Psoas muscle (tissue), 8 donors: ENCODE results near the gene STAT2. TPM values are rescaled to one million over a fixed set of nuclear protein-coding genes. Genes with fewer than 3 reads are reported as not detected.

Source experiments
- ATAC-seq, 4 donors: fragments of 200-7000 bp; cut with Tn5 transposase; one replicate each; pipeline ENCODE4 v1.9.1; 2020; ENCODE audit warnings: moderate library complexity in 3 of 4, mild to moderate bottlenecking in 2 of 4
- DNase-seq, 2 donors: peaks; one replicate each; pipeline ENCODE4 v3.0.0-alpha.2; 2020
- H3K27ac ChIP-seq: fragments of 200-600 bp; one replicate; pipeline ENCODE4 v1.8.0; 2022
- H3K27me3 ChIP-seq, 3 donors: fragments of 200-600 bp in 1 of 3; one replicate each; pipeline versions ENCODE4 v1.6.1 to v1.8.0; 2013 to 2022; ENCODE audit warnings: low read length in 2 of 3, mild to moderate bottlenecking in 2 of 3, moderate library complexity in 1 of 3; ENCODE audit not compliant: insufficient read depth in 3 of 3
- H3K36me3 ChIP-seq, 2 donors: fragments of 200-600 bp in 1 of 2; one replicate each; pipeline versions ENCODE4 v1.6.1 to v1.8.0; 2013 to 2022; ENCODE audit warnings: low read depth in 1 of 2, mild to moderate bottlenecking in 1 of 2, moderate library complexity in 1 of 2; ENCODE audit not compliant: insufficient read depth in 1 of 2
- H3K4me1 ChIP-seq: fragments of 200-600 bp; one replicate; pipeline ENCODE4 v1.8.0; 2022
- H3K4me3 ChIP-seq: fragments of 200-600 bp; one replicate; pipeline ENCODE4 v1.8.0; 2022; ENCODE audit warnings: mild to moderate bottlenecking
- H3K9me3 ChIP-seq: fragments of 200-600 bp; one replicate; pipeline ENCODE4 v1.8.0; 2022
- CTCF ChIP-seq: fragments of 200-600 bp; IDR thresholded peaks from one replicate; pipeline ENCODE4 v1.8.0; 2022; ENCODE audit warnings: antibody characterized with exemption
- WGBS, 3 donors: extraction: QIAGEN DNeasy Blood & Tissue Kit; methylation state at CpG; one replicate each; pipeline versions ENCODE4 v1.1.6 to v1.1.7; 2013; 5-methylcytosine and 5-hydroxymethylcytosine counted together
- intact Hi-C, 2 donors: fragments of 100-400 bp; cut with DNase I; formaldehyde crosslinking; loops; one replicate each; pipeline versions ENCODE4 v1.11.0 to v1.14.2; 2022
- polyA plus RNA-seq, 3 donors: library from polyadenylated mRNA; stranded (reverse); fragments of 200-250 nt; gene quantifications; one replicate each; pipeline ENCODE4 v1.2.3, GENCODE V29; 2013
- total RNA-seq, 4 donors: library from RNA; stranded (reverse); fragmentation: NEBNext Ultra II Directional in 2 of 4; extraction: Animal tissue kit (Norgen Biotek cat#: 25700) in 2 of 4; gene quantifications; one replicate each; pipeline versions ENCODE4 v1.2.1 to v1.2.4, GENCODE V29; 2021 to 2023
- donor health status: healthy with polysubstance abuse.
- donor health status: DM: no; HTN: no; CAD: no; lungs with moderate emphysema.
- donor health status: Bipolar disorder and iron deficiency.
- donor health status: healthy.
- donor health status: DM: yes; HTN: yes; CAD: no.
- donor health status: DM: no; HTN: no; CAD: no.
- donor health status: DM: no; HTN: no; CAD: no.
- donor health status: DM: yes; HTN: yes; CAD: no.

STAT2 gene
- total and polyA plus RNA-seq, 7 donors: 15.0 to 34.6 (median 30.3) TPM

GRCh38 chr12:56375598-56376434 lies 15.9 kb upstream of the STAT2 start:
- DNase-seq: no peak
- Histone ChIP-seq H3K9me3 (no peaks in the 10 kb centered on the region), H3K4me1 (no peaks in the 10 kb centered on the region), H3K27ac (no peak overlapping the region), H3K4me3 (no peak overlapping the region), H3K36me3 (no peaks in the 10 kb centered on the region), H3K27me3 (no peaks in the 10 kb centered on the region)
- TF ChIP-seq CTCF: no peak
- no peak for ATAC-seq
- 64 to 68% (median 65%) methylated on average over 11 of the region's 11 CpGs for WGBS, 3 donors
- intact Hi-C loops: no loop called here

GRCh38 chr12:56374726-56375597 lies 15.1 kb upstream of the STAT2 start:
- 71 to 79% (median 72%) methylated on average over 7 of the region's 7 CpGs for WGBS, 3 donors
- TF ChIP-seq CTCF: no peak

GRCh38 chr12:56373515-56373914 lies 13.6 kb upstream of the STAT2 start:
- DNase-seq (no peak), ATAC-seq (no peak)
- no peak for TF ChIP-seq CTCF
- no peaks in the 10 kb centered on the region for H3K36me3 ChIP-seq
- intact Hi-C loops: no loop called here
- H3K9me3 ChIP-seq: no peaks in the 10 kb centered on the region
- no peaks in the 10 kb centered on the region for H3K27me3 ChIP-seq
- H3K27ac ChIP-seq: no peak overlapping the region
- no peaks in the 10 kb centered on the region for H3K4me1 ChIP-seq
- H3K4me3 ChIP-seq: no peak overlapping the region
- WGBS, 3 donors: 88 to 99% (median 96%) methylated on average over 1 of the region's 1 CpG

More at GRCh38 chr12:56374726-56375597, 15.1 kb upstream of the STAT2 start:
- H3K4me1 ChIP-seq: no peaks in the 10 kb centered on the region
- no peaks in the 10 kb centered on the region for H3K36me3 ChIP-seq
- no peaks in the 10 kb centered on the region for H3K27me3 ChIP-seq
- H3K4me3 ChIP-seq: no peak overlapping the region
- DNase-seq (no peak), ATAC-seq (no peak)
- intact Hi-C loops: no loop called here
- H3K27ac ChIP-seq: no peak overlapping the region
- no peaks in the 10 kb centered on the region for H3K9me3 ChIP-seq

- Histone ChIP-seq H3K4me3 (no peak overlapping the region), H3K27me3 (no peaks in the 10 kb centered on the region), H3K27ac (no peak overlapping the region), H3K9me3 (no peaks in the 10 kb centered on the region), H3K4me1 (no peaks in the 10 kb centered on the region), H3K36me3 (no peaks in the 10 kb centered on the region)
- TF ChIP-seq CTCF: no peak
- no peak for DNase-seq
- intact Hi-C loops: no loop called here
- 81 to 85% (median 84%) methylated on average over 3 of the region's 3 CpGs for WGBS, 3 donors
- no peak for ATAC-seq
These were observed 7.0 kb upstream of the STAT2 start for GRCh38 chr12:56366948-56367347.
